Upper lobe of left lung (tissue), 4 donors: Measurements from ENCODE around the gene DYTN.

Experiments
- POLR2AphosphoS5 ChIP-seq, 2 donors: sonication (generic); formaldehyde crosslinking; IDR thresholded peaks; one replicate each; pipeline ENCODE4 v1.5.1; 2017; ENCODE audit warnings: antibody characterized with exemption in 2 of 2
- TF ChIP-seq, protein P1 (sequence below), 6 experiments: fragments of 450-650 bp in 4 of 6; fragments of 200-600 bp in 2 of 6; sonication (generic) in 2 of 6; IDR thresholded peaks; one replicate each; pipeline ENCODE4 v1.5.1; 2016 to 2019; ENCODE audit warnings: antibody characterized with exemption in 6 of 6

DNA sequence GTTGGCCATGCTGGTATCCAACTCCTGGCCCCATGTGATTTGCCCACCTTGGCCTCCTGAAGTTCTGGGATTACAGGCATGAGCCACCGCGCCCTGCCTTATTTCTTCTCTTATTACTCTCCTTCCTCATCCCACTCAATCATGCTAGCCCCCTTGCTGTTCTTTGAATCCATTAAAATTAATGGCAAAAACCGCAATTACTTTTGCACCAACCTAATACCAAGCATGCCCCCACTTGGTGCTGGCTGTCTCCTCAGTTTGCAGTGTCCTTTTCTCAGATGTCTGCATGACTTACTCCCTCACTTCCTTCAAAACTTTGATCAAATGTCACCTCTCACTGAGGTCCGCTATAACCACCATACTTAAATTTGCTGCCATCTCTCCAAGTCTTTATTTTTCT lies 34.6 kb downstream of the DYTN start:
- TF ChIP-seq POLR2AphosphoS5 (IDR thresholded peaks at IDR 0.05) = no peak
- TF ChIP-seq, protein P1, sequence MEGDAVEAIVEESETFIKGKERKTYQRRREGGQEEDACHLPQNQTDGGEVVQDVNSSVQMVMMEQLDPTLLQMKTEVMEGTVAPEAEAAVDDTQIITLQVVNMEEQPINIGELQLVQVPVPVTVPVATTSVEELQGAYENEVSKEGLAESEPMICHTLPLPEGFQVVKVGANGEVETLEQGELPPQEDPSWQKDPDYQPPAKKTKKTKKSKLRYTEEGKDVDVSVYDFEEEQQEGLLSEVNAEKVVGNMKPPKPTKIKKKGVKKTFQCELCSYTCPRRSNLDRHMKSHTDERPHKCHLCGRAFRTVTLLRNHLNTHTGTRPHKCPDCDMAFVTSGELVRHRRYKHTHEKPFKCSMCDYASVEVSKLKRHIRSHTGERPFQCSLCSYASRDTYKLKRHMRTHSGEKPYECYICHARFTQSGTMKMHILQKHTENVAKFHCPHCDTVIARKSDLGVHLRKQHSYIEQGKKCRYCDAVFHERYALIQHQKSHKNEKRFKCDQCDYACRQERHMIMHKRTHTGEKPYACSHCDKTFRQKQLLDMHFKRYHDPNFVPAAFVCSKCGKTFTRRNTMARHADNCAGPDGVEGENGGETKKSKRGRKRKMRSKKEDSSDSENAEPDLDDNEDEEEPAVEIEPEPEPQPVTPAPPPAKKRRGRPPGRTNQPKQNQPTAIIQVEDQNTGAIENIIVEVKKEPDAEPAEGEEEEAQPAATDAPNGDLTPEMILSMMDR (IDR thresholded peaks at IDR 0.05) = no peak
